Measurements from ENCODE around the gene PRELID2. TPM values are rescaled to one million over a fixed set of nuclear protein-coding genes. Genes with fewer than 3 reads are reported as not detected.
"Not testable (repeated sequence)": the region's sequence is repeated elsewhere in the genome, so short reads cannot be mapped to it uniquely, and the experiment has no call there.

Gene PRELID2
- total RNA-seq, 1 donor from 2014 or later = 9.2 TPM

DNA sequence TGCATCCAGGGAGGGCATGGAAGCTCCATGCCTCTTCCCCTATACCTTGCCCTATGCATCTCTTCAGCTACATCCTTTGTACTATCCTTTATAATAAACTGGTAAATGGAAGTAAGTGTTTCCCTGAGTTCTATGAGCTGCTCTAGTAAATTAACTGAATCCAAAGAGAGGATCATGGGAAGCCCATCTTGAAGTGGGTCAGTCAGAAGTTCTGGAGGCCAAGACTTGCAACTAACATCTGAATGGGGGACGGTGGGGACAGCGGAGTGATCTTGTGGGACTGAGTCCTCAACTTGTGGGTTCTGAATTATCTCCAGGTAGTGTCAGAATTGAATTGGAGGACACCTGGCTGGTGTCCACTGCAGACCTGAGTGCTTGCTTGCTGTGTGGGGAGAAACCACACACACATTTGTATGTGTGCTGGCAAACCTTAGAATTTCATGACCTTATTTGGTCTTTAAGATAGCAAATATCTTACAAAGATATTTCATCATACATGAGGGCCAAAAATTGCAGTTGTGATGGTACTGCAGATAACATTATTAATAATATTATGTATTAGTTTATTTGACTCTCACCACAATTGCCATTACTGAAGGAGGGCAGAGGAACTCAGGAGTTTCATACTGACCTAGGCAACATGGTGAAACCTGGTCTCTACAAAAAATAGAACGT, 5.5 kb upstream of the PRELID2 start:
- Mint-ChIP-seq H3K36me3 (ENCODE audit: low read depth, unreplicated experiment) (no peaks in the 10 kb centered on the region), H3K27ac (ENCODE audit: unreplicated experiment) (no peak overlapping the region), H3K9me3 (ENCODE audit: unreplicated experiment) (peaks cover 2% of the 10 kb centered on the region), H3K4me3 (ENCODE audit: unreplicated experiment) (no peak overlapping the region), H3K27me3 (ENCODE audit: low read depth, unreplicated experiment) (peaks cover 2% of the 10 kb centered on the region), H3K4me1 (ENCODE audit: low read depth, unreplicated experiment) (no peaks in the 10 kb centered on the region)
- Histone ChIP-seq H3K36me3 (ENCODE audit: insufficient read depth, low read length) (no peaks in the 10 kb centered on the region), H3K9me3 (ENCODE audit: insufficient read depth, low read depth, low read length) (no peaks in the 10 kb centered on the region), H3K9ac (ENCODE audit: low read length) (no peak overlapping the region), H2AFZ (ENCODE audit: low read depth, low read length) (no peak overlapping the region), H3K27me3 (ENCODE audit: insufficient read depth, low read length) (no peaks in the 10 kb centered on the region), H3K4me2 (ENCODE audit: low read length) (no peak overlapping the region), H3K4me3 (ENCODE audit: insufficient read depth, low read depth, low read length) (no peak overlapping the region), H3K27ac (ENCODE audit: low read depth, low read length) (no peak overlapping the region), H3K4me1 (ENCODE audit: insufficient read depth, low read length) (peaks cover 5% of the 10 kb centered on the region), H3K79me2 (ENCODE audit: insufficient read depth, low read length) (no peaks in the 10 kb centered on the region), H4K20me1 (ENCODE audit: insufficient read depth, low read length) (no peaks in the 10 kb centered on the region)
- FAIRE-seq = no peak
- TF ChIP-seq, protein P1, sequence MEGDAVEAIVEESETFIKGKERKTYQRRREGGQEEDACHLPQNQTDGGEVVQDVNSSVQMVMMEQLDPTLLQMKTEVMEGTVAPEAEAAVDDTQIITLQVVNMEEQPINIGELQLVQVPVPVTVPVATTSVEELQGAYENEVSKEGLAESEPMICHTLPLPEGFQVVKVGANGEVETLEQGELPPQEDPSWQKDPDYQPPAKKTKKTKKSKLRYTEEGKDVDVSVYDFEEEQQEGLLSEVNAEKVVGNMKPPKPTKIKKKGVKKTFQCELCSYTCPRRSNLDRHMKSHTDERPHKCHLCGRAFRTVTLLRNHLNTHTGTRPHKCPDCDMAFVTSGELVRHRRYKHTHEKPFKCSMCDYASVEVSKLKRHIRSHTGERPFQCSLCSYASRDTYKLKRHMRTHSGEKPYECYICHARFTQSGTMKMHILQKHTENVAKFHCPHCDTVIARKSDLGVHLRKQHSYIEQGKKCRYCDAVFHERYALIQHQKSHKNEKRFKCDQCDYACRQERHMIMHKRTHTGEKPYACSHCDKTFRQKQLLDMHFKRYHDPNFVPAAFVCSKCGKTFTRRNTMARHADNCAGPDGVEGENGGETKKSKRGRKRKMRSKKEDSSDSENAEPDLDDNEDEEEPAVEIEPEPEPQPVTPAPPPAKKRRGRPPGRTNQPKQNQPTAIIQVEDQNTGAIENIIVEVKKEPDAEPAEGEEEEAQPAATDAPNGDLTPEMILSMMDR (IDR thresholded peaks at IDR 0.05; ENCODE audit: insufficient read depth, low read depth, low read length) = no peak
- no peak for TF ChIP-seq EZH2 (IDR thresholded peaks at IDR 0.05; ENCODE audit: insufficient read depth, low read length)
- DNase-seq (ENCODE audit: low read depth) = no peak

DNA sequence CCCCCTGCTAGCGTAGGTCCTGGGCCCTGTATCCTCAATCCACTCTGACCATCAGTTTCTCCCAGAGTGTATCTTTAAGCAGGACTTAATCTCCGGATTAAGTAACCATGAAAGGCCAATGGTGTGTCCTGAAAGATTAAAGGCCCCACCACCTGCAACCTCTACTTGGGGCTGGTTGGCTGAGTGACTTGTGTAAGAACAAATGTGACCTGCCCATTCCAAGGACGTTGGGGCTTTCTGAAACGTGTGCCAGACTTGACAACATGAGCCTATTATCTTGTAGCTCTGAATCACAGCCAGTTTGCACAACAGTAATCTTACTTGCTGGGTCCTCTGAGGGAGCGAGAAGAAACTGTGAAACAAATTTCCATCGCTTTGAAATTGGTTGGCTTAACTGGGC, 3.1 kb upstream of the PRELID2 start:
- H3K27me3 Mint-ChIP-seq (ENCODE audit: low read depth, unreplicated experiment) = peaks cover 2% of the 10 kb centered on the region
- H3K9me3 Mint-ChIP-seq (ENCODE audit: unreplicated experiment) = peaks cover 2% of the 10 kb centered on the region
- no peak overlapping the region for H3K4me2 ChIP-seq (ENCODE audit: low read length)
- H3K4me3 Mint-ChIP-seq (ENCODE audit: unreplicated experiment) = no peak overlapping the region
- no peaks in the 10 kb centered on the region for H4K20me1 ChIP-seq (ENCODE audit: insufficient read depth, low read length)
- peaks cover 7% of the 10 kb centered on the region for H3K4me1 ChIP-seq (ENCODE audit: insufficient read depth, low read length)
- no peaks in the 10 kb centered on the region for H3K36me3 ChIP-seq (ENCODE audit: insufficient read depth, low read length)
- FAIRE-seq (no peak), DNase-seq (ENCODE audit: low read depth) (no peak)
- no peak overlapping the region for H3K27ac ChIP-seq (ENCODE audit: low read depth, low read length)
- H3K9ac ChIP-seq (ENCODE audit: low read length) = no peak overlapping the region
- no peak overlapping the region for H2AFZ ChIP-seq (ENCODE audit: low read depth, low read length)
- no peaks in the 10 kb centered on the region for H3K36me3 Mint-ChIP-seq (ENCODE audit: low read depth, unreplicated experiment)
- no peaks in the 10 kb centered on the region for H3K9me3 ChIP-seq (ENCODE audit: insufficient read depth, low read depth, low read length)
- no peaks in the 10 kb centered on the region for H3K27me3 ChIP-seq (ENCODE audit: insufficient read depth, low read length)
- TF ChIP-seq, protein P1 (IDR thresholded peaks at IDR 0.05; ENCODE audit: insufficient read depth, low read depth, low read length) = no peak
- TF ChIP-seq EZH2 (IDR thresholded peaks at IDR 0.05; ENCODE audit: insufficient read depth, low read length) = no peak
- H3K4me1 Mint-ChIP-seq (ENCODE audit: low read depth, unreplicated experiment) = no peaks in the 10 kb centered on the region
- no peak overlapping the region for H3K27ac Mint-ChIP-seq (ENCODE audit: unreplicated experiment)
- no peaks in the 10 kb centered on the region for H3K79me2 ChIP-seq (ENCODE audit: insufficient read depth, low read length)
- H3K4me3 ChIP-seq (ENCODE audit: insufficient read depth, low read depth, low read length) = no peak overlapping the region

DNA sequence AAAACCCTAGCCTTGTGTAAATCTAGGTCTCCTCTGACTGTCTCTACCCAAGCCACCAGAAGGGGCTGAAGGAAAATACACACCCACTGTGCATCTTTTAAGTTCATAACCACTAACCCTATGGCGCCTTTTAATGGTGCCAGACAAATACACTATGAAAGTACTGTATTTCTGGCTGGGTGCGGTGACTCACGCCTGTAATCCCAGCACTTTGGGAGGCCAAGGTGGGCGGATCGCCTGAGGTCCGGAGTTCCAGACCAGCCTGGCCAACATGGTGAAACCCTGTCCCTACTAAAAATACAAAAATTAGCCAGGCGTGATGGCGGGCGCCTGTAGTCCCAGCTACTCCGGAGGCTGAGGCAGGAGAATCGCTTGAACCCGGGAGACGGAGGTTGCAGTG, 1.1 kb upstream of the PRELID2 start:
- H4K20me1 ChIP-seq (ENCODE audit: insufficient read depth, low read length); H2AFZ ChIP-seq (ENCODE audit: low read depth, low read length); H3K27me3 Mint-ChIP-seq (ENCODE audit: low read depth, unreplicated experiment); H3K36me3 ChIP-seq (ENCODE audit: insufficient read depth, low read length); H3K36me3 Mint-ChIP-seq (ENCODE audit: low read depth, unreplicated experiment); H3K4me1 Mint-ChIP-seq (ENCODE audit: low read depth, unreplicated experiment); FAIRE-seq; H3K4me3 ChIP-seq (ENCODE audit: insufficient read depth, low read depth, low read length); H3K9me3 ChIP-seq (ENCODE audit: insufficient read depth, low read depth, low read length); DNase-seq (ENCODE audit: low read depth); H3K27ac Mint-ChIP-seq (ENCODE audit: unreplicated experiment); H3K9me3 Mint-ChIP-seq (ENCODE audit: unreplicated experiment); H3K9ac ChIP-seq (ENCODE audit: low read length); H3K27me3 ChIP-seq (ENCODE audit: insufficient read depth, low read length); H3K79me2 ChIP-seq (ENCODE audit: insufficient read depth, low read length); H3K27ac ChIP-seq (ENCODE audit: low read depth, low read length); H3K4me1 ChIP-seq (ENCODE audit: insufficient read depth, low read length): not testable (repeated sequence)
- peak overlapping the region; percentile 95 for H3K4me2 ChIP-seq (ENCODE audit: low read length)
- peak overlapping the region; percentile 71 for H3K4me3 Mint-ChIP-seq (ENCODE audit: unreplicated experiment)

All from astrocyte (in vitro differentiated cells and primary cell).